Karpas-422 (cell line): ENCODE results near the gene MSH4. TPM values are rescaled to one million over a fixed set of nuclear protein-coding genes. Genes with fewer than 3 reads are reported as not detected.
"Not testable (repeated sequence)": the region's sequence is repeated elsewhere in the genome, so short reads cannot be mapped to it uniquely, and the experiment has no call there.

Source experiments
- DNase-seq: peaks from one replicate; pipeline ENCODE4 v3.0.0-alpha.2; 2015
- H2AFZ ChIP-seq: fragments of 200-600 bp; sonication (generic); 2 replicates; pipeline ENCODE4 v1.6.1; 2014; ENCODE audit warnings: antibody characterized with exemption, low read length, mixed read lengths
- H3K27ac ChIP-seq: fragments of 200-600 bp; sonication (generic); 2 replicates; pipeline ENCODE4 v1.5.1; 2014; ENCODE audit warnings: mild to moderate bottlenecking, low read length, moderate library complexity
- H3K27me3 ChIP-seq: fragments of 200-600 bp; sonication (generic); 2 replicates; pipeline ENCODE4 v1.6.1; 2014; ENCODE audit warnings: low read length, mixed read lengths
- H3K36me3 ChIP-seq: fragments of 200-600 bp; sonication (generic); 2 replicates; pipeline ENCODE4 v1.6.1; 2014; ENCODE audit warnings: low read length, mixed read lengths; ENCODE audit not compliant: insufficient read depth
- H3K4me1 ChIP-seq: fragments of 200-600 bp; sonication (generic); 2 replicates; pipeline ENCODE4 v1.6.1; 2014; ENCODE audit warnings: mild to moderate bottlenecking, low read length, mixed read lengths
- H3K4me2 ChIP-seq: fragments of 200-600 bp; sonication (generic); 2 replicates; pipeline ENCODE4 v1.6.1; 2014; ENCODE audit warnings: low read length, low read depth, mild to moderate bottlenecking; ENCODE audit not compliant: poor library complexity, severe bottlenecking
- H3K4me3 ChIP-seq: fragments of 200-600 bp; sonication (generic); 2 replicates; pipeline ENCODE4 v1.5.1; 2014; ENCODE audit warnings: mild to moderate bottlenecking, antibody characterized with exemption, low read length, mixed read lengths
- H3K79me2 ChIP-seq: fragments of 200-600 bp; sonication (generic); 2 replicates; pipeline ENCODE4 v1.6.1; 2014; ENCODE audit warnings: mild to moderate bottlenecking, low read length, mixed read lengths
- H3K9ac ChIP-seq: fragments of 200-600 bp; sonication (generic); 2 replicates; pipeline ENCODE4 v1.6.0; 2014; ENCODE audit warnings: low read length
- H3K9me2 ChIP-seq: fragments of 200-600 bp; sonication (generic), shearing (Covaris generic); replicated peaks from 2 replicates; pipeline ENCODE4 v1.6.0; 2014; ENCODE audit warnings: mild to moderate bottlenecking, low read length, moderate library complexity; ENCODE audit not compliant: insufficient read depth
- H3K9me3 ChIP-seq: fragments of 300-700, 200-600 bp; sonication (generic); 2 replicates; pipeline ENCODE4 v1.6.1; 2014; ENCODE audit warnings: low read length, mixed read lengths
- H4K20me1 ChIP-seq: fragments of 200-600 bp; sonication (generic); 2 replicates; pipeline ENCODE4 v1.6.1; 2014; ENCODE audit warnings: mild to moderate bottlenecking, antibody characterized with exemption, low read length, low read depth; ENCODE audit not compliant: insufficient read depth
- total RNA-seq: library from RNA; depleted of rRNA; stranded (reverse); fragments of >200 nt; shearing (Covaris generic); gene quantifications from 2 replicates; pipeline ENCODE4 v1.2.3, GENCODE V29; 2014; ENCODE audit warnings: low replicate concordance

The MSH4 gene
- total RNA-seq, 1 experiment from 2014 or later: not detected

DNA sequence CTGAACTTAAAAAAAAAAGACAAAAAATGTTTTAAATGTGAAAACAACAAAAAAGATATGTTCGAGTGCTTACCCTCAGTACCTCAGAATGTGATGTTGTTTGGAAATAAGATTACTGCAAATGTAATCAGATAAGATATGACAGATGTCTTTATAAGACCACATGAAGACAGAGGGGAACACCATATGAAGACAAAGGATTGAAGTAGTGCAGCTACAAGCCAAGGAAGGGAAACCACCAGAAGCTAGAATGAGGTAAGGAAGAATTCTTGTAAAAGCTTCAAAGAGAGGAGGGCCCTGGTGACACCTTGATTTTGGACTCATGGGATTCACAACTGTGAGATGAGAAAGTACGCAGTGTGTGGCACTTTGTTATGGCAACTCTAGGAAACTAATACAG is 120.2 kb downstream of the MSH4 start:
- Histone ChIP-seq H4K20me1 (no peaks in the 10 kb centered on the region), H3K79me2 (no peaks in the 10 kb centered on the region), H3K4me1 (no peaks in the 10 kb centered on the region), H3K9me3 (no peaks in the 10 kb centered on the region), H3K9ac (no peak overlapping the region), H3K9me2 (no peaks in the 10 kb centered on the region), H3K4me3 (no peak overlapping the region), H3K27ac (no peak overlapping the region), H3K4me2 (no peak overlapping the region), H3K27me3 (no peaks in the 10 kb centered on the region), H3K36me3 (no peaks in the 10 kb centered on the region), H2AFZ (no peak overlapping the region)
- no peak for DNase-seq

DNA sequence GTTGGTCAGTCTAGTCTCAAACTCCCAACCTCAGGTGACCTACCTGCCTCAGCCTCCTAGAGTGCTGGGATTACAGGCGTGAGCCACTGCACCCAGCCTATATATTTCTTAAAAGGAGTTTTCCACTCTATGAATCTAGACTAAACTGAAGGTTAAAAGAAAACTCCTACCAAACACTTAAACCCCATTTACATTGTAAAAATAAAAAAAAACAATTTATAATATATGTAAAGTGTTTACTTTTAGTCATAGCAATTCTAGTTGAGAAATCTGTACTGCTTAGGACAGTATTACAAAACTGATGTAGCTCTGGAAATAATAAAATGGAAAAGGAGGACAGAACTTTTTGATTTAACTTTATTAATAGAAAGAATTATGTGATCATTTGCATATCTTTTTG is 126.0 kb downstream of the MSH4 start:
- Histone ChIP-seq H3K4me3 (no peak overlapping the region), H2AFZ (no peak overlapping the region), H3K9me3 (no peaks in the 10 kb centered on the region), H3K36me3 (no peaks in the 10 kb centered on the region), H4K20me1 (no peaks in the 10 kb centered on the region), H3K27me3 (no peaks in the 10 kb centered on the region), H3K27ac (no peak overlapping the region), H3K9me2 (no peaks in the 10 kb centered on the region; the same call in 1 of the 2 replicates), H3K9ac (no peak overlapping the region), H3K4me1 (no peaks in the 10 kb centered on the region), H3K4me2 (no peak overlapping the region), H3K79me2 (no peaks in the 10 kb centered on the region)
- DNase-seq: no peak

DNA sequence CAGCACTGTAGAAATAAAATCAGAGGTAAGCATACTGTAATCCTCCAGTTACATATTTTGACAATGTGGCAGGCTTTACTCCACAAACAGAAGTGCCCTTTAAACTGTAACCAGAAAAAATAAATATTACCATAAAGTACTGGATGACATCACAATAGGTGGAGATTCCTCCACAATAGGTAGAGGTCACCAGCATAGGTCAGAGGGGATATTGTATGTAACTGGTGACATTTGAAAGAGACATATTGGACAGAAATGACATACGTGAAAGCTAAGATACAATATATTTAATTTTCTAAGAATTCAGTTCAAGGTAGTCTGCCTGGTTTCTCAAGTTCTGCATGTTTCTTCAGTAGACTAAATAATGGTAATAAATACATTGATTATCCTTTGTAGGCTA is 135.6 kb downstream of the MSH4 start, which contains the start of gene ASB17:
Gene ASB17 (minus strand): TSS at position 101 of the 400 bp plus-strand sequence. CDS start 113 bp downstream, outside the sequence.
- Histone ChIP-seq H3K36me3 (no peaks in the 10 kb centered on the region), H3K4me1 (no peaks in the 10 kb centered on the region), H3K9ac (no peak within 1 kb of the TSS), H3K4me2 (no peak within 1 kb of the TSS), H3K4me3 (no peak within 1 kb of the TSS), H2AFZ (no peak within 1 kb of the TSS), H3K9me2 (no peaks in the 10 kb centered on the region; the same call in 1 of the 2 replicates), H3K79me2 (no peaks in the 10 kb centered on the region), H3K27me3 (no peaks in the 10 kb centered on the region), H4K20me1 (no peaks in the 10 kb centered on the region), H3K27ac (no peak within 1 kb of the TSS), H3K9me3 (no peaks in the 10 kb centered on the region)
- no peak for DNase-seq

DNA sequence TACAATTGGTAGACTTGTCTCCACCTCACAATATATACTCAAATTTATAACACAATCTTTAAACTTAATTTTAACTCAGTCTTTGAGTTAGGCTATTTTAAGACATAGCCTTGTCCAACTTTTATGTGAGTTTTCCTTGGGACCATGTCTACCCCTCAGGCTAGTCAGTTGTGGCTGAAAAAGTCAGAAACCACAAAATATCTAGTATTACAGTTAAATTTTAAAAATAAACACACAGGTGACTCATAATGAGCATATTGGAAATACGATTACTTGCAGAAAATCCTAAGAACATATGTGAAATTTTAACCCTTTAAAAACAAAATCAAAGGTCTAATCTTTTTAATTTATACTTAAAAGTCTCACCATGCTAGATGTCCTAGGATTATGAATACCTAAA is 140.4 kb downstream of the MSH4 start:
- Histone ChIP-seq H3K4me1 (no peaks in the 10 kb centered on the region), H4K20me1 (no peaks in the 10 kb centered on the region), H2AFZ (no peak overlapping the region), H3K9ac (no peak overlapping the region), H3K9me3 (no peaks in the 10 kb centered on the region), H3K36me3 (no peaks in the 10 kb centered on the region), H3K27me3 (no peaks in the 10 kb centered on the region), H3K4me3 (no peak overlapping the region), H3K27ac (no peak overlapping the region), H3K4me2 (no peak overlapping the region), H3K9me2 (no peaks in the 10 kb centered on the region), H3K79me2 (no peaks in the 10 kb centered on the region)
- no peak for DNase-seq

DNA sequence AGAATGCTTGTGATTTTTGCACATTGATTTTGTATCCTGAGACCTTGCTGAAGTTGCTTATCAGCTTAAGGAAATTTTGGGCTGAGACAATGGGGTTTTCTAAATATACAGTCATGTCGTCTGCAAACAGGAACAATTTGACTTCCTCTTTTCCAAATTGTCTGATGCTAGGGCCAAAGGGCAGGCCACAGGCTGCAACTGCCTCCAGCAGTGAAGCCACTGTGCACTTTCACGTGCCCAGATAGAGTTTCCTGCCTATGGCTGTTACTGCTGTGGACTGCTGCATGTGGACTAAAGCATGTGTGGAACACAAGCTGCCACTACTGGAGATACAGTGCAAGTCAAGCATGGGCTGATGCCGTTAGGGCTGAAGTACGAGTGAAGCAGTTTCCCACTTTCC is 146.4 kb downstream of the MSH4 start:
- not testable (repeated sequence) for H2AFZ ChIP-seq, H3K9me2 ChIP-seq, H3K36me3 ChIP-seq, DNase-seq, H3K27ac ChIP-seq, H3K27me3 ChIP-seq, H3K4me1 ChIP-seq, H3K79me2 ChIP-seq, H3K4me3 ChIP-seq, H3K4me2 ChIP-seq, H4K20me1 ChIP-seq, H3K9ac ChIP-seq, H3K9me3 ChIP-seq

DNA sequence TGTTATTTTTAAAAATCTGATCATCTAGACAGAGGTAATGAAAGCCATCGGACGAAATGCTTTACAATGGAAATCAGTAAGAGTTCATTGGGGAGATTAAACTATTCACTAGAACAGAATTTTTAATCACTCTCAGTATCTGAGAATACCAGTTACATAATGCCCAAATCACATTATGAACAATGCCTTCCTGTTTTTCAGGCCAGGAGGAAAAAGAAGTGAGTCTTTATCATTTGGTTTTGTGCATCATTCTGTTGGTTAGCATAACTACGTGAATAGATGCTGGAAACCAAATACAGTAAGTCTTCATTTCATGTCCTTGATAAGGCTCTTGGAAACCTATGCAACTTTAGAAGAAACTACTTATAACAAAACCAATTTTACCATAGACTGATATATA is 153.5 kb downstream of the MSH4 start:
- Histone ChIP-seq H3K27me3 (no peaks in the 10 kb centered on the region), H3K9me2 (no peaks in the 10 kb centered on the region), H3K79me2 (no peaks in the 10 kb centered on the region), H3K9me3 (no peaks in the 10 kb centered on the region), H3K4me3 (no peak overlapping the region), H3K4me1 (no peaks in the 10 kb centered on the region), H3K36me3 (no peaks in the 10 kb centered on the region), H3K9ac (no peak overlapping the region), H4K20me1 (no peaks in the 10 kb centered on the region), H3K27ac (no peak overlapping the region), H3K4me2 (no peak overlapping the region), H2AFZ (no peak overlapping the region)
- no peak for DNase-seq

DNA sequence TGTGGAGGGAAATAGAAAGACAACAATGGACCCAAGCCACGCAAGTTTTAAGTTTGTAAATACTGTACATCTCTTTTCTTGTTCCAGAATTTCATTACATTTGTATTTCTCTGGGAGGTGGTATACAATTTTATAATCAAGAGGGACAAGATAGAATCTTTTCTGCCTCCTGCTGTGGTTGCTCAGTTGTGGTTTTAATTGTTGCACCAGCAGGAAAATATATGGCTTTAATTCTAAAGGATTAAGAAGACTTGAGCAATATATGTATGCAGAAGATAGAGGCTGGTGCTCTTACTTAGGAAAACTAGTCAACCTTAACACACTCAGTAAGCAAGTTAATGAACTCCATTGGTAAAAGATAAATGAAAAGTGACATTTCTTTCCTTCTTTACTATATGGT is 155.3 kb downstream of the MSH4 start:
- Histone ChIP-seq H3K79me2 (no peaks in the 10 kb centered on the region), H3K4me2 (no peak overlapping the region), H3K9me3 (no peaks in the 10 kb centered on the region), H3K27me3 (no peaks in the 10 kb centered on the region), H3K4me1 (no peaks in the 10 kb centered on the region), H3K9ac (no peak overlapping the region), H3K4me3 (no peak overlapping the region), H2AFZ (no peak overlapping the region), H3K9me2 (no peaks in the 10 kb centered on the region), H3K27ac (no peak overlapping the region), H3K36me3 (no peaks in the 10 kb centered on the region), H4K20me1 (no peaks in the 10 kb centered on the region)
- DNase-seq: no peak

DNA sequence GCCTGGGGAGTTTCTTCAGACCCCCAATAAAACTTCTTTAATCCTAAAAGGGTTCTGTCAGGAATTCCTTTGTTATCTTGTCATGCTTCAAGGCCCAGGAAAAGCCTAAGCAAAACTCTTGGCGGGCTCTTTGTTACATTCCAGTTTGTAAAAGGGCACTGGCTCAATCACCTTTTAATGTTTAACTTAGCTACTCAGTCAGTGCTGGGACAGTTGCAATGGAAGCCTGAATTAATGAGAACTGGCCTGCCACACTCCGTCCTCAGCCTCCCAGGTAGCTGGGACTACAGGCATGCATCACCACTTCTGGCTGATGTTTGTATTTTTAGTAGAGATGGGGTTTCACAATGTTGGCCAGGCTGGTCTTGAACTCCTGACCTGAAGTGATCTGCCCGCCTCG is 156.8 kb downstream of the MSH4 start:
- Histone ChIP-seq H3K36me3 (no peaks in the 10 kb centered on the region), H3K9ac (no peak overlapping the region)
- DNase-seq: no peak

DNA sequence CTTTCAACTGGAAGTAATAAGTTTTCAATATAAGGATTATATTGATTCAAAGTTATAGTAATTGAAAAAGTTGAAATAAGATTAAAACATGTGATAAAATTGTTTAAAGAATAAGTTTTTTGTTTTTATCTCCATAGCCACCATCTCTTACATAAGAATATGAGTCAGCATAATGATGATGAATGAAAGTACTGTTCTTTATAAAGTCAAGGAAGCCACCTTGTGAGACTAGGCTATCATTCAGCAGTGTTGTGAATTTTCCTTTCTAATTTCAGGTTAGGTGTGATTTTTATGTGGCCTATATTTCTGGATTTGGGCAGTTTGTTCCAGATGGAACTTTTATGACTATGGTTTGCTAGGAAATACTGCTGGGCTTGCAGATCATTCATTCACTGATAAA is 157.9 kb downstream of the MSH4 start:
- Histone ChIP-seq H4K20me1 (no peaks in the 10 kb centered on the region), H3K4me3 (no peak overlapping the region), H3K9me3 (no peaks in the 10 kb centered on the region), H3K36me3 (no peaks in the 10 kb centered on the region), H3K27me3 (no peaks in the 10 kb centered on the region), H3K27ac (no peak overlapping the region), H3K4me2 (no peak overlapping the region), H3K9ac (no peak overlapping the region), H3K4me1 (no peaks in the 10 kb centered on the region), H2AFZ (no peak overlapping the region), H3K79me2 (no peaks in the 10 kb centered on the region), H3K9me2 (no peaks in the 10 kb centered on the region)
- DNase-seq: no peak

More for the DNA sequence above, 156.8 kb downstream of the MSH4 start:
- H3K9me2 ChIP-seq: no peaks in the 10 kb centered on the region
- H3K9me3 ChIP-seq: no peaks in the 10 kb centered on the region
- H3K27ac ChIP-seq: no peak overlapping the region
- H4K20me1 ChIP-seq: no peaks in the 10 kb centered on the region
- H3K27me3 ChIP-seq: no peaks in the 10 kb centered on the region
- no peaks in the 10 kb centered on the region for H3K4me1 ChIP-seq
- no peak overlapping the region for H3K4me3 ChIP-seq
- H3K79me2 ChIP-seq: no peaks in the 10 kb centered on the region
- no peak overlapping the region for H3K4me2 ChIP-seq
- H2AFZ ChIP-seq: no peak overlapping the region
